ENCODE data around the gene NRF1. TPM values are rescaled to one million over a fixed set of nuclear protein-coding genes. Genes with fewer than 3 reads are reported as not detected.
A peak's percentile ranks its signal among the peaks of the same experiment; 100 is the strongest.

Gene NRF1
- polyA plus RNA-seq, 2 of the 4 experiments (the other 2 are of a cell fraction), result 11.2 to 18.5 TPM

DNA sequence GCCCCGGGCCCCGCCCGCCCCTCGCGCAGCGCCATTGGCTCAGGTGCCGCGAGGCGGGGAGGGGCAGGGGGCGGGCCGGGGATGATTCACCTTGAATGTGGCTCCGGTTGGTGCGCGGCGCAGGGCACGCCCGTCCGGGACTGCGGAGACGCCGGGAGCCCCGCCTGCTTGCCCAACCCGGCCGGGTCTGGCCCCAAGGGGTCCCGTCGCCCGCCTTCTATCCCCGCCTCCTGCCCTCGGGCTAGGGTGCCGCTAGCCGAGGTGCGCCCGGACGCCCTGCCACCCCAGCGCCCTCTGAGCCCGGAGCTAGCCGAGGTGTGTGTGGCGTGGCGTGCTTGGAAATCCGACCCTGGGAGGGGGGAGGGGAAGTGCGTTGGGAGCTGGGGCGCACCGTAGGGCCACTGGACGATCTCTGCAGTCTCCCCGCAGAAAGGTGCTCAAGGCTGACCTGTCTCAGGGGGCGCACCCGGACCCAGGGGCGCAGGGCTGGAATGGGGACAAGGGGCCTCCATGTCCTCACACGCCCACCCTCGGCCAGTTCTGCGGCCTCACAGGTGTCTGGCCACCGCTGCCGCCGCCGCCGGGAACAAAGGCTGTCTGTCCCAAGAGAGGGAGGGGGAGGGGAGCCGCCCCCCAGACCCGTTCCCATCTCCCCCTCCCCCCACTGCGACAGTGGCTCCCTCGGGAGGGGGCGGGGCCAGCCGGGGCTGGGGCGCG, 168.9 kb downstream of the NRF1 start:
- no peaks in the 10 kb centered on the region for H3K9me3 ChIP-seq
- DNase-seq (ENCODE audit: low read depth in 1 of 2, low spot score in 1 of 2), result peak; percentile 90 to 98
- peak overlapping the region; percentile 86 for H3K4me2 ChIP-seq
- peak overlapping the region; percentile 78 to 89 for H3K27ac ChIP-seq
- ChIA-PET CTCF (interaction anchor here (0.6 to 4.1 kb wide), 6 partner anchors 9 to 546 kb away, joined by 3 to 11 read pairs (median 4); no protein-coding TSS in a partner anchor), POLR2A (interaction anchor here (1.2 to 1.4 kb wide), 2 partner anchors 44 to 45 kb away, joined by 5 to 10 read pairs; no protein-coding TSS in a partner anchor)
- H3K4me1 ChIP-seq, result peaks cover 12% of the 10 kb centered on the region
- H3K4me3 ChIP-seq, result peak overlapping the region; percentile 69
- 0% methylated on average over 2 of the region's 64 CpGs for WGBS (ENCODE audit: missing lambda C conversion rate)
- peak; percentile 83 to 92 for ATAC-seq
- TF ChIP-seq, protein P1, sequence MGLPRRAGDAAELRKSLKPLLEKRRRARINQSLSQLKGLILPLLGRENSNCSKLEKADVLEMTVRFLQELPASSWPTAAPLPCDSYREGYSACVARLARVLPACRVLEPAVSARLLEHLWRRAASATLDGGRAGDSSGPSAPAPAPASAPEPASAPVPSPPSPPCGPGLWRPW (IDR thresholded peaks at IDR 0.05), result no peak
- TF ChIP-seq, protein P2, sequence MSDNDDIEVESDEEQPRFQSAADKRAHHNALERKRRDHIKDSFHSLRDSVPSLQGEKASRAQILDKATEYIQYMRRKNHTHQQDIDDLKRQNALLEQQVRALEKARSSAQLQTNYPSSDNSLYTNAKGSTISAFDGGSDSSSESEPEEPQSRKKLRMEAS (IDR thresholded peaks at IDR 0.05), result peak; percentile 45; the same call in 1 of the 2 replicates
- TF ChIP-seq, protein P3, sequence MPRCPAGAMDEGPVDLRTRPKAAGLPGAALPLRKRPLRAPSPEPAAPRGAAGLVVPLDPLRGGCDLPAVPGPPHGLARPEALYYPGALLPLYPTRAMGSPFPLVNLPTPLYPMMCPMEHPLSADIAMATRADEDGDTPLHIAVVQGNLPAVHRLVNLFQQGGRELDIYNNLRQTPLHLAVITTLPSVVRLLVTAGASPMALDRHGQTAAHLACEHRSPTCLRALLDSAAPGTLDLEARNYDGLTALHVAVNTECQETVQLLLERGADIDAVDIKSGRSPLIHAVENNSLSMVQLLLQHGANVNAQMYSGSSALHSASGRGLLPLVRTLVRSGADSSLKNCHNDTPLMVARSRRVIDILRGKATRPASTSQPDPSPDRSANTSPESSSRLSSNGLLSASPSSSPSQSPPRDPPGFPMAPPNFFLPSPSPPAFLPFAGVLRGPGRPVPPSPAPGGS (IDR thresholded peaks at IDR 0.05), result peak; percentile 0; the same call in 1 of the 3 replicates
- TF ChIP-seq GATA3 (IDR thresholded peaks at IDR 0.05; ENCODE audit: borderline replicate concordance) (0 out of 2 replicates have a peak, but pooled peaks have one; percentile 27), NR3C1 (IDR thresholded peaks at IDR 0.05) (no peak), MYC (IDR thresholded peaks at IDR 0.05; ENCODE audit: borderline replicate concordance, low read length) (peak; percentile 36; the same call in 1 of the 2 replicates), JUN (IDR thresholded peaks at IDR 0.05) (peak in 1 of 2 experiments; percentile 50; a peak in 2 of 5 replicates)
- no peak for FAIRE-seq

DNA sequence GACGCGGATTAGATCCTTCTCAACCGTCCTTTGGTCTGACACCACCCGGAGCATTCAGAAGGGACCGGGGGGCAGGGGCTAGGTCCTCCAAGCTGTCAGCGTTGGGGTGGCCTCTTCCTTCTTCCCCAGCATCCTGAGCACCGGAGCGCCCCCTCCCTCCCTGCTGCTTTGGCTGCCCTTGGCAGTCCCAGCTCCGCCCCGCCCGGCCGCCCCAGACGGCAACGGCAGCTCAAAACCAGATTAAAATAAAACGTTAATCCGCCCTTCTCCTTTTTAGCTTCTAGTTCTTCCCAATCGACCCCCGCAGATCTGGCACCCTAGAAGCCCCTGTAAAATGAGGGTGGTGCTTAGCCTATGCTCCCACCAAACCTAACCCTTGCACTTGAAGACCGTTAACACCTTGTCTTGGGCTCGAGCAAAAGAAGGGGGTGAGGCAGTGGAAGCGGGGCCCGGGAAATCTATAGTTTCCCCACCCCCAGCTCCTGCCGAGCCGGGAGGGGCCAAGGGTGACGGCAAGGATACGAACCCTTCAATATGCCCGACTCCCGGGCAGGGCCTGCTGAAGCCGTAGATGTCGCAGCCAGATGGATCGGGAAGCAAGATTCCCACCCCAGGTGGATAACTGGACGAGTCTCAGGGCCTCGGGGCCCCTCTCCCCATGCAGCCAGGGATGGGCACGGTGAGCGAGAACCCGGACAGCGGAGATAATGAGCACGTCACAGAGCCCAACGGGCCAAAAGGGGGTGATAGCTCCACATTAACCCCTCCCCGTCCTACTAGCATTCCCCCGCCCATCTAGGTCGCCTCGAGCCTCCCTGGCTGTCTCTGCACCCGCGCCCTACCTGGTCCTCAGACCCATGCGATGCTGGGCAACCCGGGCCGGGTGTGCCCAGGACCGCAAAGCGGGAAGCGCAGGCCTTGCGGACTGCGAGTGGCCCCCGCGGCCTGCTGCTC, 169.7 kb downstream of the NRF1 start:
- H3K27ac ChIP-seq, result peak overlapping the region; percentile 78 to 89
- no peaks in the 10 kb centered on the region for H3K9me3 ChIP-seq
- peak overlapping the region; percentile 69 for H3K4me3 ChIP-seq
- ChIA-PET CTCF (interaction anchor here (0.5 to 4.1 kb wide), 8 partner anchors 8 to 546 kb away, joined by 3 to 11 read pairs (median 4); no protein-coding TSS in a partner anchor), POLR2A (interaction anchor here (1.4 kb wide), 1 partner anchor 43 kb away, joined by 10 read pairs; no protein-coding TSS in a partner anchor)
- H3K4me2 ChIP-seq, result peak overlapping the region; percentile 86
- H3K4me1 ChIP-seq, result peaks cover 12% of the 10 kb centered on the region
- TF ChIP-seq CBX2 (IDR thresholded peaks at IDR 0.05; ENCODE audit: borderline replicate concordance, low read depth) (no peak), RNF2 (IDR thresholded peaks at IDR 0.05; ENCODE audit: borderline replicate concordance, low read depth) (no peak), HOXA7 (CRISPR knock-in tag; IDR thresholded peaks at IDR 0.05) (no peak), MAFK (IDR thresholded peaks at IDR 0.05; ENCODE audit: partially characterized antibody) (no peak), SMC3 (IDR thresholded peaks at IDR 0.05) (no peak), HOXB5 (CRISPR knock-in tag; IDR thresholded peaks at IDR 0.05) (no peak)
- TF ChIP-seq, protein P4, sequence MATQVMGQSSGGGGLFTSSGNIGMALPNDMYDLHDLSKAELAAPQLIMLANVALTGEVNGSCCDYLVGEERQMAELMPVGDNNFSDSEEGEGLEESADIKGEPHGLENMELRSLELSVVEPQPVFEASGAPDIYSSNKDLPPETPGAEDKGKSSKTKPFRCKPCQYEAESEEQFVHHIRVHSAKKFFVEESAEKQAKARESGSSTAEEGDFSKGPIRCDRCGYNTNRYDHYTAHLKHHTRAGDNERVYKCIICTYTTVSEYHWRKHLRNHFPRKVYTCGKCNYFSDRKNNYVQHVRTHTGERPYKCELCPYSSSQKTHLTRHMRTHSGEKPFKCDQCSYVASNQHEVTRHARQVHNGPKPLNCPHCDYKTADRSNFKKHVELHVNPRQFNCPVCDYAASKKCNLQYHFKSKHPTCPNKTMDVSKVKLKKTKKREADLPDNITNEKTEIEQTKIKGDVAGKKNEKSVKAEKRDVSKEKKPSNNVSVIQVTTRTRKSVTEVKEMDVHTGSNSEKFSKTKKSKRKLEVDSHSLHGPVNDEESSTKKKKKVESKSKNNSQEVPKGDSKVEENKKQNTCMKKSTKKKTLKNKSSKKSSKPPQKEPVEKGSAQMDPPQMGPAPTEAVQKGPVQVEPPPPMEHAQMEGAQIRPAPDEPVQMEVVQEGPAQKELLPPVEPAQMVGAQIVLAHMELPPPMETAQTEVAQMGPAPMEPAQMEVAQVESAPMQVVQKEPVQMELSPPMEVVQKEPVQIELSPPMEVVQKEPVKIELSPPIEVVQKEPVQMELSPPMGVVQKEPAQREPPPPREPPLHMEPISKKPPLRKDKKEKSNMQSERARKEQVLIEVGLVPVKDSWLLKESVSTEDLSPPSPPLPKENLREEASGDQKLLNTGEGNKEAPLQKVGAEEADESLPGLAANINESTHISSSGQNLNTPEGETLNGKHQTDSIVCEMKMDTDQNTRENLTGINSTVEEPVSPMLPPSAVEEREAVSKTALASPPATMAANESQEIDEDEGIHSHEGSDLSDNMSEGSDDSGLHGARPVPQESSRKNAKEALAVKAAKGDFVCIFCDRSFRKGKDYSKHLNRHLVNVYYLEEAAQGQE (IDR thresholded peaks at IDR 0.05), result no peak
- peak; percentile 11 to 36; a peak in 5 of 6 replicates for ATAC-seq
- DNase-seq (ENCODE audit: low read depth in 1 of 2, low spot score in 1 of 2), result peak; percentile 49 to 57
- FAIRE-seq, result no peak
- WGBS (ENCODE audit: missing lambda C conversion rate), result 70% methylated on average over 42 of the region's 55 CpGs

Measured in A549 (cell line).